Astrocyte (in vitro differentiated cells and primary cell): Measurements from ENCODE around the gene FGL2. TPM values are rescaled to one million over a fixed set of nuclear protein-coding genes. Genes with fewer than 3 reads are reported as not detected.

ENCODE experiments used
- DNase-seq: peaks from one replicate; pipeline ENCODE4 v3.0.0-alpha.2; 2010; ENCODE audit warnings: low read depth
- FAIRE-seq: peaks from 2 replicates; lab custom pipeline; 2011; peaks lifted over from hg19 to GRCh38; lab: Jason Lieb, UNC
- H2AFZ ChIP-seq: 2 replicates; pipeline ENCODE4 v1.6.0; 2012; ENCODE audit warnings: low read depth, low read length, inconsistent platforms
- H3K27ac ChIP-seq: 2 replicates; pipeline ENCODE4 v1.5.1; 2011; ENCODE audit warnings: low read depth, low read length, inconsistent platforms
- H3K27me3 ChIP-seq: 2 replicates; pipeline ENCODE4 v1.6.0; 2011; ENCODE audit warnings: low read length, inconsistent platforms; ENCODE audit not compliant: insufficient read depth
- H3K36me3 ChIP-seq: 2 replicates; pipeline ENCODE4 v1.5.1; 2011; ENCODE audit warnings: low read length, inconsistent platforms; ENCODE audit not compliant: insufficient read depth
- H3K4me1 ChIP-seq: 2 replicates; pipeline ENCODE4 v1.5.1; 2011; ENCODE audit warnings: low read length, inconsistent platforms; ENCODE audit not compliant: insufficient read depth
- H3K4me2 ChIP-seq: 2 replicates; pipeline ENCODE4 v1.6.0; 2012; ENCODE audit warnings: low read length, inconsistent platforms
- H3K4me3 ChIP-seq: 2 replicates; pipeline ENCODE4 v1.5.1; 2011; ENCODE audit warnings: low read depth, mild to moderate bottlenecking, low read length, inconsistent platforms; ENCODE audit not compliant: insufficient read depth
- H3K79me2 ChIP-seq: 2 replicates; pipeline ENCODE4 v1.6.0; 2012; ENCODE audit warnings: mild to moderate bottlenecking, low read length, inconsistent platforms; ENCODE audit not compliant: insufficient read depth
- H3K9ac ChIP-seq: 2 replicates; pipeline ENCODE4 v1.6.0; 2012; ENCODE audit warnings: mild to moderate bottlenecking, low read length, inconsistent platforms
- H3K9me3 ChIP-seq: 2 replicates; pipeline ENCODE4 v1.5.1; 2012; ENCODE audit warnings: low read depth, mild to moderate bottlenecking, low read length, inconsistent platforms; ENCODE audit not compliant: insufficient read depth
- H4K20me1 ChIP-seq: 2 replicates; pipeline ENCODE4 v1.6.0; 2012; ENCODE audit warnings: low read length, inconsistent platforms; ENCODE audit not compliant: insufficient read depth
- H3K27ac Mint-ChIP-seq: one replicate; pipeline ENCODE4 v1.8.0; 2021; ENCODE audit warnings: mild to moderate bottlenecking, mixed read lengths; ENCODE audit not compliant: unreplicated experiment
- H3K27me3 Mint-ChIP-seq: one replicate; pipeline ENCODE4 v1.8.0; 2021; ENCODE audit warnings: low read depth, mixed read lengths; ENCODE audit not compliant: unreplicated experiment
- H3K36me3 Mint-ChIP-seq: one replicate; pipeline ENCODE4 v1.8.0; 2021; ENCODE audit warnings: low read depth, mixed read lengths; ENCODE audit not compliant: unreplicated experiment
- H3K4me1 Mint-ChIP-seq: one replicate; pipeline ENCODE4 v1.8.0; 2021; ENCODE audit warnings: low read depth, mixed read lengths; ENCODE audit not compliant: unreplicated experiment
- H3K4me3 Mint-ChIP-seq: one replicate; pipeline ENCODE4 v1.8.0; 2021; ENCODE audit warnings: mild to moderate bottlenecking, moderate library complexity, mixed read lengths; ENCODE audit not compliant: unreplicated experiment
- H3K9me3 Mint-ChIP-seq: one replicate; pipeline ENCODE4 v1.8.0; 2021; ENCODE audit warnings: mild to moderate bottlenecking, mixed read lengths; ENCODE audit not compliant: unreplicated experiment
- EZH2 ChIP-seq: IDR thresholded peaks from 2 replicates; pipeline ENCODE4 v1.6.1; 2012; ENCODE audit warnings: mild to moderate bottlenecking, low read length, inconsistent platforms; ENCODE audit not compliant: insufficient read depth
- total RNA-seq: library from RNA; stranded (reverse); gene quantifications from 2 replicates; pipeline ENCODE4 v1.2.1, GENCODE V29; 2021
- TF ChIP-seq, protein P1 (sequence below): IDR thresholded peaks from 2 replicates; pipeline ENCODE4 v1.5.1; 2011; ENCODE audit warnings: low read depth, mild to moderate bottlenecking, inconsistent platforms, low read length, moderate library complexity; ENCODE audit not compliant: insufficient read depth

Gene FGL2
- total RNA-seq, 1 donor from 2014 or later, result not detected

DNA sequence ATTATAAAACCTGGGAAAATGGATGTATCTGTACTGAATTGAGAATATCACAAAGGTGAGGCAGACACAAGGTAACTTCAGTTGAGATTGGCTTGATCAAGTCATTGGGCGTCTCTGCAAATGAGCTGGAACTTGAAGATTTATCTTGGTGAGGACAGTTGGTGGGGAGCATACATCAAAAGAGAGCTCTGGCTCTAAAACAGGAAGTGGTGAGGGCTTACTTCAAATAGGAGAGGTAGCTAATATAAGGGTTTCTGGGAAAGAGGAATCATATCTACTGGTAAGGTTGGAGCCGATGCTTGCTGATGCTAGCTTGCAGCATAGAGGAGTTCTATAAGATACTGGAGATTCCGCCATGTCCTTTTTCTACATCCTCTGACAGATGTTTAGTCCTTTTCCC, 39.9 kb upstream of the FGL2 start:
- no peak overlapping the region for H3K27ac Mint-ChIP-seq
- H3K27me3 Mint-ChIP-seq, result no peaks in the 10 kb centered on the region
- H3K4me1 Mint-ChIP-seq, result peaks cover 9% of the 10 kb centered on the region

DNA sequence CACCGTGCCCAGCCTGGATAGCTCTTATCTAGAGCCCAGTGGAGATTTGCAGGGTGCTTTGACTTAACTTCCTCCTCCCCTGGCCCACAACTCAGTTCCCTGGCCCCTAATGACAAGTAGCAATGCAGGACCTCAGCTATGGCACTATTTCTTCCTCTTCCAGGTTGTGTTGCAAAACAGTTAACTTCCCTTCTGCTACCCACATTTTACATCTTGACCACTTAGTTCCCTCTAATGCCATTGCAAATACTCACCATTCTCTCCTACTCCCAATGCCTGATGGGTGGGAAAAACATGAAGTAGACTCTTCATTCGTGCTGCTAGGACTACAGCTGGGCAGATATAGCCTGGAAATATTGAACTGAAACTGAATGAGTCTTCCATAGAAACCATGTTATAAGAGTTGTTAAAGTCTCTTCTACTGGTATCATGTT, 39.1 kb upstream of the FGL2 start:
- H3K36me3 Mint-ChIP-seq, result no peaks in the 10 kb centered on the region
- Histone ChIP-seq H3K9me3 (no peaks in the 10 kb centered on the region), H3K27me3 (no peaks in the 10 kb centered on the region), H3K36me3 (no peaks in the 10 kb centered on the region), H2AFZ (no peak overlapping the region), H3K4me1 (no peaks in the 10 kb centered on the region), H3K27ac (no peak overlapping the region), H4K20me1 (no peaks in the 10 kb centered on the region), H3K79me2 (no peaks in the 10 kb centered on the region), H3K4me2 (no peak overlapping the region), H3K9ac (no peak overlapping the region), H3K4me3 (no peak overlapping the region)
- H3K4me1 Mint-ChIP-seq, result peaks cover 9% of the 10 kb centered on the region
- DNase-seq (no peak), FAIRE-seq (no peak)
- no peak overlapping the region for H3K4me3 Mint-ChIP-seq
- no peak overlapping the region for H3K27ac Mint-ChIP-seq
- H3K27me3 Mint-ChIP-seq, result no peaks in the 10 kb centered on the region
- H3K9me3 Mint-ChIP-seq, result no peaks in the 10 kb centered on the region
- no peak for TF ChIP-seq EZH2
- TF ChIP-seq, protein P1, sequence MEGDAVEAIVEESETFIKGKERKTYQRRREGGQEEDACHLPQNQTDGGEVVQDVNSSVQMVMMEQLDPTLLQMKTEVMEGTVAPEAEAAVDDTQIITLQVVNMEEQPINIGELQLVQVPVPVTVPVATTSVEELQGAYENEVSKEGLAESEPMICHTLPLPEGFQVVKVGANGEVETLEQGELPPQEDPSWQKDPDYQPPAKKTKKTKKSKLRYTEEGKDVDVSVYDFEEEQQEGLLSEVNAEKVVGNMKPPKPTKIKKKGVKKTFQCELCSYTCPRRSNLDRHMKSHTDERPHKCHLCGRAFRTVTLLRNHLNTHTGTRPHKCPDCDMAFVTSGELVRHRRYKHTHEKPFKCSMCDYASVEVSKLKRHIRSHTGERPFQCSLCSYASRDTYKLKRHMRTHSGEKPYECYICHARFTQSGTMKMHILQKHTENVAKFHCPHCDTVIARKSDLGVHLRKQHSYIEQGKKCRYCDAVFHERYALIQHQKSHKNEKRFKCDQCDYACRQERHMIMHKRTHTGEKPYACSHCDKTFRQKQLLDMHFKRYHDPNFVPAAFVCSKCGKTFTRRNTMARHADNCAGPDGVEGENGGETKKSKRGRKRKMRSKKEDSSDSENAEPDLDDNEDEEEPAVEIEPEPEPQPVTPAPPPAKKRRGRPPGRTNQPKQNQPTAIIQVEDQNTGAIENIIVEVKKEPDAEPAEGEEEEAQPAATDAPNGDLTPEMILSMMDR, result no peak

More for the DNA sequence above, 39.9 kb upstream of the FGL2 start:
- Histone ChIP-seq H3K27ac (no peak overlapping the region), H4K20me1 (no peaks in the 10 kb centered on the region), H3K79me2 (no peaks in the 10 kb centered on the region), H3K27me3 (no peaks in the 10 kb centered on the region), H3K9ac (no peak overlapping the region), H3K4me2 (no peak overlapping the region), H3K4me3 (no peak overlapping the region), H3K9me3 (no peaks in the 10 kb centered on the region), H3K4me1 (no peaks in the 10 kb centered on the region), H2AFZ (no peak overlapping the region), H3K36me3 (no peaks in the 10 kb centered on the region)
- FAIRE-seq (no peak), DNase-seq (no peak)
- Mint-ChIP-seq H3K4me3 (no peak overlapping the region), H3K9me3 (no peaks in the 10 kb centered on the region), H3K36me3 (no peaks in the 10 kb centered on the region)
- TF ChIP-seq, protein P1, result no peak
- no peak for TF ChIP-seq EZH2

DNA sequence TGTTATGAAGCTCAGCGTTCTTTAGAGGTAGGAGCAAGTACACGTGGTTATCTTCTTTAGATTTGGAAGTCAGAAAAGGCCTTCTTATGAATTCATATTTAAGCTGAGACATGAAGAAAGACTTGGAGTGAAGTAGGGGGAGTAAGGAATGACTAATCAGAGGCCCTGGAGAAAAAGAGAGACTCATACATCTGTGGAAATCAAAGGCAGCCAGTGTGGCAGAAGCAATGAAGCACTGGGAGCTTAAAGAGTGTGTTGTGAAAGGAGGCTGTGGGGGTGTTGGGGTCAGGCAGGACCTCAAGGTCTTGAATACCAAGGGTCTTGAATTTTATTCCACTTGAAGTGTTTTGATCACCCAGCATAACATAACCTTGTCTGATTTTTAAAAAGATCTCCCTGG, 35.7 kb upstream of the FGL2 start:
- no peak overlapping the region for H3K27ac Mint-ChIP-seq
- Histone ChIP-seq H2AFZ (no peak overlapping the region), H3K79me2 (no peaks in the 10 kb centered on the region), H3K9ac (no peak overlapping the region), H3K4me3 (no peak overlapping the region), H3K4me2 (no peak overlapping the region), H3K4me1 (no peaks in the 10 kb centered on the region), H3K9me3 (no peaks in the 10 kb centered on the region), H3K27ac (no peak overlapping the region), H4K20me1 (no peaks in the 10 kb centered on the region), H3K36me3 (no peaks in the 10 kb centered on the region), H3K27me3 (no peaks in the 10 kb centered on the region)
- peaks cover 9% of the 10 kb centered on the region for H3K4me1 Mint-ChIP-seq
- H3K4me3 Mint-ChIP-seq, result no peak overlapping the region
- no peaks in the 10 kb centered on the region for H3K36me3 Mint-ChIP-seq
- TF ChIP-seq, protein P1, result no peak
- TF ChIP-seq EZH2, result no peak
- peak; percentile 21 for DNase-seq
- no peaks in the 10 kb centered on the region for H3K27me3 Mint-ChIP-seq
- H3K9me3 Mint-ChIP-seq, result peaks cover 2% of the 10 kb centered on the region
- FAIRE-seq, result no peak
